CD4-positive, alpha-beta T cell treated with Interleukin-15 for 1 hour (primary cell): Measurements from ENCODE around the gene MTCP1.
A peak's percentile ranks its signal among the peaks of the same experiment; 100 is the strongest.

ENCODE experiments used
- DNase-seq: peaks from one replicate; pipeline ENCODE4 v3.0.0-alpha.2; 2020

MTCP1 gene

DNA sequence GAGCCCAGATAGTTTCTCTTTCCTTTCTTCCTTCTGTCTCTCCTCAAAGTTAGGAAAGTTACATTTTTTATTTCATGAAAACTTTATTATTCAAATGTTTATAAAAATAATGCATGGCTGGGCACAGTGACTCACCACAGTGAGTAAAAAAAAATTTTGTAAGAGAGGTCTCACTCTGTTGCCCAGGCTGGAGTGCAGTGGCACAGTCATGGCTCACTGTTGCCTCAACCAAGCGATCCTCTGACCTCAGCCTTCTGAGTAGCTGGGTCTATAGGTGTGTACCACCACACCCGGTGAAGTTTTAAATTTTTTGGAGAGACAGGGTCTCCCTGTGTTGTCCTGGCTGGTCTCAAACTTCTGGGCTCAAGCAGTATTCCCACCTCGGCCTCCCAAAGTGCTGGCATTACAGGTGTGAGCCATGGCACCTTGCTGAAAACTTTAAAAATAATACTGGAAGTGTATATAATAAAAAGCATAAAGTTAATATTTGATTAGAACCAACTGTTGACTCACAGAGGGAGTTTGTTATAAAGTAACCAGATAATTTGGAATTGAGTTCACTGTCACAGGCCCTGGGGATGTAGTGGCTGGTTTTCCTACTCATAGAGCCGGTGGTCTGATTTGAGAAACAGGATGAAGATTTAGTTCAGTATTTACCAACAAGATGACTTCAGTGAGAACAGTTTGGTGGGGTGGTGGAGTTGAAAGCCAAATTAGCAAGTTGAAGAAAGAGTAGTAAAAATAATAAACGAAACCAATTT is 18.0 kb downstream of the MTCP1 start:
- DNase-seq = no peak

DNA sequence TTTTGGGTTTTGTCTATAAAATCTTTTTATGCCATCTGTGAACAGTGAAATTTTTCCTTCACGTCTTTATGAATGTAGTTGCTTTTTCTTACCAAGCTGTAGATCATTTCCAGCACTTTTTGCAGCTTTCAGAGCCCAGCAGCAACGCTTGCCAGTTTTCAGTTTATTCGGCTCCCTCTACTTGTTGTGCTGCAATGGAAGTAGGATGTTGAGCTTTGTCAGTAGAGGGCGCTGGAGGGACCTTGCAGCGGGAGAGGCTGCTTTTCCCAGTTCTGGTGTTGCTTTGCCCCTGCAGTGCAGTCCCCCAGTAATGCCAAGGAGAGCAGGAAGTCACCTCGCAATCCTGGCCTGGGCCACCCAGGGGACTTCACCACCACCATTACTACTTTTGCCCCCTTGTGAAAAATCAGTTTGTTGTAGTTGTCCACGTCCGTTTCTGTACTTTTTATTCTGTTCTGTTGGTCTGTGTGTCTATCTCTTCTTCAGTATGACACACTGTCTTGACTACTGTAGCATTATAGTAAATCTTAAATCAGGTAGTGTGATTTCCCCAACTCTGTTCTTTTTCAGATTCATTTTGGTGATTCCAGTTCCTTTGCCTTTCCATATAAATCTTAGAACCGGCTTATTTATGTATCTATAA is 21.8 kb downstream of the MTCP1 start:
- peak; percentile 36 for DNase-seq

DNA sequence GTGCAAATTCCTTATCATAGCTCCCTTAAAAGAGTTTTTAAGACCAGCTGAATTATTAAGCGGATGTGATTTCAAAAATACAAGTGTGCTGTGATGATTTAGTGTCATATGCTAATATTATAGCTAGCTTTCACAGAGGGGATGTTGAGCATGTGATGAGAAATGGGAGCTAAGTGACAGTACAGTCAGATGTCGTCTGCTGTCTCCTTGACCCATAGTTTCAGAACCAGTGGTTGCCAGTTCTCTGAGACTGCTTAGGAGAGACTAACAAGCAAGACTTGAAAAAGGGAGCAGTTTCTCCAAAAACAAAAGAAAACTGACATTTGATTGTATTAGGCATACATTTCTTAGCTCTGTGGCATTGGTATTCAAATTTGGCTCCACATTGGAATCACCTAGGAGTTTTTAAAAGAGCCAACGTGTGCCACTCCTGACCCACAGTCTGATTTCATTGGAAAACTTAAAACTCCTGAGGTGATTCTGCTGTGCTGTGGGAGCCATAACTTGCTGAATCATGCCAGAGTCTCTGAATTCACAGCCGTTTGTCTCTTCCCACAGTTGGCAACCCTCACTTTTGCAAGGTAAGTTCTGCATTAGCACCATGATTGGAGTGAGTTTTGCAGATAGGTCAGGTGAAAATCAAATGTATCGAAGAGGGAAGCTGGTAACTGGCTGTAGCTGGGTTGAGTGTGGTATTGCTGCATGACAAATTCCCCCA is 24.0 kb downstream of the MTCP1 start:
- DNase-seq = no peak

DNA sequence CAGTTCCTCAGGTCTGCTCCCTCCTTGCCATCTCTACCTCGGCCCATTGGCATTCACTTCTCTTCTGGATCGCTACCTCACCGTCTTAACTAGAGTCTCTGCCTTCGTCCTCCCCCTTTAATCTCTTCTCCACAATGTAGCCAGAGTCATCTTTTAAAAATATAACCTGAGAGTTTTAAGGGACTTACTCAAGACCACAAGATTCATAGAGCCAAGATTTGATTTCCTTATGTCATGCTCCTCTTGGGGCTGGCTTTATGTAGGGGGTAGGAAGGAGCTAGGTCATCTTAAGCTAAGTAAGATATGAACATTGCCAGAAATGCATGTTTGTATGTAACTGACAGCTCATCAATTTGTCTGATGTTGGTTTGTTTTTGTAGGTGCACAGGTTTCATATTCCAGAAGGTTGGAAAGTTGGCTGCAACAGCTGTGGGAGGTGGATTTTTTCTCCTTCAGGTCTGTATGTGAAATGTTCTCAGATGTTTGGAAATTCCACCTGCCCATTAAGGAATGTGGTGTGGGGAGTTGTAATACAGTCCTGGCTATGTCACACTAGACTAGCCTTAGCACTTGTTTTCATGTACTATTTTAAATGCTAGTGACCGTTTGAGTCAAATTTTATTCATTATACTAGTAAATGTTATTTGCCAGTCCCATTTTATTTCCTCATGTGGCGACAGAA is 24.7 kb downstream of the MTCP1 start:
- no peak for DNase-seq

DNA sequence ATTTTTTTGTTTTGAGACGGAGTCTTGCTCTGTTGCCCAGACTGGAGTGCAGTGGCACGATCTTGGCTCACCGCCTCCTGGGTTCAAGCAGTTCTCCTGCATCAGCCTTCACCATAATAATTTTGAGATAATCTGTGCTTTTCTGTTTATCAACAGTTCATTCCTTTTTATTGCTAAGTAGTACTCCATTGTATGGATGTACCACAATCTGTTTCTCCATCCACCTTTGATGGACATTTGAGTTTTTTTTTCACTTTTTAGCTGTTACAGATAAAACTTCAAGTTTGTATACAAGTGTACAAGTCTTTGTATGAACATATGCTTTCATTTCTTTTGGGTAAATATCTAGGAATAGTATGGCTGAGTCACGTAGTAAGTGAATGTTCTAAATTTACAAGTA is 35.2 kb downstream of the MTCP1 start:
- no peak for DNase-seq

DNA sequence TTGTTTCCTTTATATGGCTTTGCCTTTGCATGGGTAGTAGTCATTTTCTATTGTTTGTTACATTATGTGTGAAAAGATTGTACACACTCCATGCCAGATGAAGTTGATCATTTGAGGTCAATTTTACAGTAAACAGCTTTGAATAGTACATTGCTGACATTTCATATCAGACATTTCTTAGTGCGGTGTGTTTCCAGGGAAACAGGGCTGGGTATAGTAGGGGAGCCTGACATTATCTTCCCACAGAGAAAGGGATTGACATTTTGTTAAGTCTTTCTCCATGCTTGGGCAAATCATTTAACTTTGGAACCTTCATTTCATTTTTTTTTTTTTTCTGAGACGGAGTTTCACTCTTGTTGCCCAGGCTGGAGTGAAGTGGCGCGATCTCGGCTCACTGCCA is 39.3 kb downstream of the MTCP1 start:
- no peak for DNase-seq

DNA sequence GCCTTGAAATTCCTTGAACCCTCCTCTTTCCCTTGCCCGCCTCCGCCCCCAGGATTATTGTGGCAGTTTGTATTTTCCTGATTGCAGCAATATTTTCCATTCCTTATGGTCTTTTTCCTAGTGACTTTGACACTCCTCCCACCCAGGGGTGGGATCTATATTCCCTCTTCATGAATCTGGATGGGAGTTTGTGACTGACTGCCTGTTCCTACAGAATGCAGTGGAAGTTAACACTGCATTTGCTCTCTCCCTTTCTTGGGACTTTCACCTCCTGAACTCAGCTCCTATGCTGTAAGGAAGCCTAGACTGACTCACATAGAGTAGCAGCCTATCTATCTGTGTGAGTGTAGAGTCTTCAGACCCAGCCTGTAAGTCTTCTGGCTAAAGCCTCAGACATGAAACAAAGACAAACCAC is 42.1 kb downstream of the MTCP1 start:
- DNase-seq = no peak

DNA sequence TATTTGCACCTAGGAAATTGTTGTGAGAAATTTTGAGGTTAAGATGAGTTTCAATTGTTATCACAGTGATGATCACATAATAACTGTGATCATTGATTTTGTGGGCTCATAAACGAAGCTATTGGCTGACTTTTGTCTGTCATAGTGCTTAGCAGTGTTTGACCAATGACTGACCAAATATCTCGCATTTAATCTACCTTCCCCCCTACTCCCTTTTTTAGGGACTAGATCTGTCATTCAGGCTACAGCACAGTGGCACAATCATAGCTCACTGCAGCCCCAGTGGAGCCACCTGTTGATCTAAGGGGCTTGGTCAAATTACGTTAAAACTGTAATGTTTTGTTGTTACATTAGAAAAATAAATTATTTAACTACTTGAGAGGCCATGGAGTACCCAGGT is 42.8 kb downstream of the MTCP1 start:
- no peak for DNase-seq

DNA sequence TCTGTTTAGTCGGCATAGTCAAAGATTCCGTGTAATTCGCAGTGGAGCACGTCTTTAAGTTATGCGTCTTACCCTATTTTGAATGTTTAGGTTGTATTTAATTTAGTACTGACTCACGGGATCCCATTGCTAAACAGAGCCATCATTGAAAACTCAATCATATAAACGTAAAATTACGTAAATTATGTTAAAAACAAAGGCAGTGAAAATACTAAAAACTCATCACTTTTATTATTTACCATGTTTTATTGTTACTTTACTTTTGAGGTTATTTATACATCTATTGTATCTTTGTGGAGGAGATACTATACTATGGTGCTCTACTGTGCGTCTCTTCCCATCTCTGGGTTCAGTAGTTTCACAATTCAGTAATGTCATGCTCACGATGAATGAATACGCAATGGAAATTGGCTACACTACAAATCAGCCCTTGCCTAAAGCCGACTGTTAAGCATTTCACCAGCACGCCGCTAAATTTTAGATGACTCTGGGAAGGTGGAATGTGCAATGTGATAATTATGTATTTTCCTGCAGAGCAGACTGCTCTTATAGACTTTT is 43.3 kb downstream of the MTCP1 start:
- DNase-seq = no peak

DNA sequence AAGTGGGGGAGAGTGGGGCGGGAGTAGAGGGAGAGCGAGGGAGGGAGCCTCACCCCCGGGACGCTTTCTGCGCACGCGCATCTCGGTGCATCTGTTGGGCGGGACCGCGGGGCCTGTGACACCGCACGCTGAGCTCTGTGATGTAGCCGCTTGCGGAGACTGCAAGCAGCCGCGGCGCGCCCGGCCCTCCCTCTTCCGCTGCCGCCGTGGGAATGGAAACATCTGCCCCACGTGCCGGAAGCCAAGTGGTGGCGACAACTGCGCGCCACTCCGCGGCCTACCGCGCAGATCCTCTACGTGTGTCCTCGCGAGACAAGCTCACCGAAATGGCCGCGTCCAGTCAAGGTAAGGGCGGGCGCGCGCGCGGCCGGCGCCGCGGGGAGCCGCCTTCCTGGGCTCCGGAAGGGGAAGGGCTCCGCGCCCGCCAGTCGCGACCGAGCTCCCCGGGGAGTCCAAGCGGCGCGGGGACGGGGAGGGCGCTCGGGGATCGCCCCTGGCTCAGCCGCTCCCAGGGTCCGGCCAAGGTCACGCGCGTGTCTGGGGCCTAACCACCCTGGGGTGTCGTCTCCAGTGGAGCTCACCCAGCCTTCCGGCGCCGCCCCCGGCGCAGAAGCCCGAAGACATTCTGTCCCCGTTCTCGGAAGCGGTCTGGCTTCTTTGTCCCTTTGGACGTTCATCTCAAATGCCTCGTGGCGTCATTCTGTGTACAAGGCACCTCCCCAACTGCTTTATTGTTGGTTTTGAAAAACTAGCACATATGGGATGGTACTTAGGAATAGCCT is 44.0 kb downstream of the MTCP1 start, which contains the start of gene FUNDC2:
Gene FUNDC2, plus strand, starts transcription at position 118 of the 782 bp plus-strand sequence. Its CDS starts 95 bp downstream, at position 213.
- peak; percentile 98 for DNase-seq

DNA sequence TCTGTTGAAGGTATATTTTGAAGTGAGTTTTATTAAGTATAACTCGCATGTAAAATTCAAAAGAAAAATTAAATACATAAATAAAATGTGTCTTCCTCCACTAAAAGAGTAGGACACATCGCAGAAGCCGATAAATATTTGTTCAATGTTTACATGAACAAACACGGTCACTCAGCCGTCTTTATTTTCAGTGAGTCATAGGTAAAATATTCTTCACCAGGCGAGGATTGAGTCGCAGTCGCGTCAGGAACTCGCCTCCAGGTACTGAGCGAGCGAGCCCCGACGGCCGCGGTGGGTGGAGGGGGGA is 44.6 kb downstream of the MTCP1 start:
- DNase-seq = no peak

DNA sequence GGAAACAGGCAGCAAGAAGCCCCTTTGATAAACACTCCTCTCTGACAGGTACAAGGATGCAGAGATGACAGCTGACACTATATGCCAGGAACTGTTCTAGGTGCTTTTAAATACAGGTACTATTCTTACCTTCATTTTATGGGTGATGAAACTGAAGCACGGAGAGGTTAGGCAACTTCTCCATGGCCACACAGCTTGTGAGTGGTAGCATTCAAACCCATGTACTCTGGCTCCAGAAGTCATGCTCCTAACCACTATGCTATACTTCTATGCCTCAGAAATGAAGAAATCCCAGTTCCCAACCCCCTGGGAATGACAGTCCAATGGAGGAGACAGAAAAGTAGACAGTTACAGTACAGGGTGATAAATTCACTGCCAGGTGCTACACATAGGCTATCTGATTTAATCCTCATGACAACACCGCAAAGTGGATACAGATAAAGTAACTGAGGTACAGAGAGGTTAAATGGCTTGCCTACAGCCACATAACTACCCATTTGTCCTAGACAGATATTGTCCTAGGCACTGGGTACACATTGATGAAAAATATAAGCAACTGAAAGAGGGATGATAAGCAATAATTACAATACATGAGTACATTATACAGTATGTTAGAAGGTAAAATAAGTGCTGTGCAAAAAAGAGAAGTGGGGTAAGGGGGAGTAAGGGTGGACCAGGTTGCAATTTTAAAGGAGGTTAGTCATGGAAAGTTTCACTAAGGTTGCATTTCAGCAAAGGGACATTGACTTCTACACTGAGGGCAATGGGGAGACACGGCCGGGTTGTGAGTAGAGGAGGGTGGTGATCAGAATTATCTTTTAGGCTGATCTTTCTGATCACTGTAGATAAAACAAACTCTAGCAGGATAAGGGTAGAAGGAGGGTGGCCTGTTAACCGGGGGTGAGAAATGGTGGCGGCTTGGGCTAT is 46.8 kb downstream of the MTCP1 start:
- no peak for DNase-seq

DNA sequence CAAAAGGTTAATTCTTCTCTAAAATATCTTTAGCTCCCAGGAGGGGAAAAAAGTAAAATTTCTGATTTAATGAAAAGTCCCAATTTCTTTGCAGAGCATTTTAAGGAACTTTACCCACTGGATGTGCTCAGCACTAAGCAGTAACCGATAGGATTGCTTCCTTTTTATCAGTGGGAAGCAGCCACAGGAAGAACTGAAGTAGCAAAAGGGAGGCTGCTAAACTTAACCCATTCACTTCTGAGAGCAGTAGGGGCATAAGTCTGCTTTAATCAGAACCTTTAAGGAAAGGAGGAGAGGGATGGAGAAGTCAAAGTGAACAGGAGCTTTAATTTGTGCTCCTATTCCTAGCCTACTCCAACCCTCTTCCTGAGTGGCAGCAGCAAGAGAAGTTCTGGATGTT is 48.4 kb downstream of the MTCP1 start, which contains the start of gene F8:
Gene F8, minus strand, starts transcription at position 139 of the 400 bp plus-strand sequence. CDS start 171 bp downstream, outside the sequence.
- DNase-seq = no peak

DNA sequence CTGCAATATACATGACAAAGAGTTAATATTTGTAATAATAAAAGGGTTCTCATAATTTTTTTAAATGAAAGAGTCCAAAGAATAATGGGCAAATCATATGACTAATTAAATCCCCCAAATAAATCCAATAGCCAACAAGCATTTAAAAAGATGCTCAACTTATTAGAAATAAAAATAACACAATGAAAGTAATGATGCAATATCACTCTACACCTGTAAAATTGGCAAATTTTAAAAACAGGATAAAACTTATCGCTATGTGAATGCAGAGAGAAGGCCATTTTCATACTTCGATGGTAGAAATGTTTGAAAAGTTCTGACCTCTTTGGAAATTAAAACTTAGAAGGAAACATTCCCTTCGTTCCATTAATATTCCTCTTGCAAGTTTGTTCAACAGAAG is 50.3 kb downstream of the MTCP1 start:
- no peak for DNase-seq
